T-helper 2 cell treated with Interferon-gamma antibody and Interleukin-4, amounts not matched to agents 5 μg/mL and 100 μg/mL, for 36 hours (primary cell): ENCODE measurements around the gene LCLAT1.
A peak's percentile ranks its signal among the peaks of the same experiment; 100 is the strongest.

Experiments used
- DNase-seq: peaks from one replicate; pipeline ENCODE4 v3.0.0; 2021; ENCODE audit warnings: low spot score
- H3K27ac Mint-ChIP-seq: one replicate; pipeline ENCODE4 v1.8.0; 2021; ENCODE audit warnings: mild to moderate bottlenecking, mixed read lengths
- H3K27me3 Mint-ChIP-seq: one replicate; pipeline ENCODE4 v1.8.0; 2021; ENCODE audit warnings: low read depth, mixed read lengths
- H3K36me3 Mint-ChIP-seq: one replicate; pipeline ENCODE4 v1.8.0; 2021; ENCODE audit warnings: low read depth, mixed read lengths
- H3K4me1 Mint-ChIP-seq: one replicate; pipeline ENCODE4 v1.8.0; 2021; ENCODE audit warnings: low read depth, mixed read lengths
- H3K4me3 Mint-ChIP-seq: one replicate; pipeline ENCODE4 v1.8.0; 2022; ENCODE audit warnings: mild to moderate bottlenecking, moderate library complexity, mixed read lengths
- H3K9me3 Mint-ChIP-seq: one replicate; pipeline ENCODE4 v1.8.0; 2021; ENCODE audit warnings: mixed read lengths

LCLAT1 gene

DNA sequence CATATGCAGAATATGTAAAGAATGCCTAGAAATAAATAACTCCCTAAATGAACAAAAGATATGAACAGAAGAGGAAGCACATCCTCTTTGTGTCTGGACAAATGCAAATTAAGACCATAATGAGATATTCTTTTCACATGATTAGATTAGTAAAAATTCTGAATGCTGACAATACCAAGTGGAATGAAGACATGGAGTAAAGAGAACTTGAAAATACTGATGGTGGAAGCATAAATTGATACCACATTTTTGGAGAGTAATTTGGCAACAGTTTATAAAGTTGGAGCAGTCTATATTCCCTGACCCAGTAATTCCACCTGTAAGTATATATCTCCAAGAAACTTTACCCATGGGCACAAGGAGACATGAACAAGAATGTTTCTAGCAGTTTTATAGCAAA, 230.2 kb downstream of the LCLAT1 start:
- DNase-seq: no peak
- Mint-ChIP-seq H3K27ac (no peak overlapping the region), H3K4me3 (no peak overlapping the region), H3K27me3 (peaks cover 10% of the 10 kb centered on the region), H3K9me3 (no peaks in the 10 kb centered on the region), H3K36me3 (no peaks in the 10 kb centered on the region), H3K4me1 (no peaks in the 10 kb centered on the region)

DNA sequence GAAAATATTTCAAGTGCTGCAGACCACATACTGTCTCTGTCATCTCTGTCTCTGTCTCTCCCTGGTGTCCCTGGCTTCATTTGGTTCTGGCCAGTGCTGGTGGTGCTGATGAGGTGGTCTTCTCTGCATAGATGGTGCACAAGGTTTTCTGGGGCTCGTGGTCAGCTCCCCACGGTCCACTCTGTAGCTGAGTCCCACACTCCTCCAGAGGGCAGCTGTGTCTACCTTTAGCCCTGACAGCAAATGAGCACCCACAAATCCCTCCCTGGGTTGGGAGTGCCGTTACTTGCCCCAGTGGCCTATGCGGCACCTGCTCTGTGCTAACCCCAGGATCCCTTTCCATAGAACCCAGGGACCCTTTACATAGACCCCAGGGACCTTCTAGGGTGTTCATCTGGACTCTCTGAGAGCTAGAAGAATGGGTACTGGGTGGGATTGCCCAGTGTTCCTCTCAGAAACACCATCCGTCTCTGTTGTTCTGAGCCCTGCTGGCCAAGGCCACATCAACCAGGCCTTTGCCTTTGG, 230.9 kb downstream of the LCLAT1 start:
- no peaks in the 10 kb centered on the region for H3K4me1 Mint-ChIP-seq
- no peak for DNase-seq
- peaks cover 6% of the 10 kb centered on the region for H3K27me3 Mint-ChIP-seq
- H3K36me3 Mint-ChIP-seq: no peaks in the 10 kb centered on the region
- H3K27ac Mint-ChIP-seq: no peak overlapping the region
- H3K9me3 Mint-ChIP-seq: no peaks in the 10 kb centered on the region
- no peak overlapping the region for H3K4me3 Mint-ChIP-seq

DNA sequence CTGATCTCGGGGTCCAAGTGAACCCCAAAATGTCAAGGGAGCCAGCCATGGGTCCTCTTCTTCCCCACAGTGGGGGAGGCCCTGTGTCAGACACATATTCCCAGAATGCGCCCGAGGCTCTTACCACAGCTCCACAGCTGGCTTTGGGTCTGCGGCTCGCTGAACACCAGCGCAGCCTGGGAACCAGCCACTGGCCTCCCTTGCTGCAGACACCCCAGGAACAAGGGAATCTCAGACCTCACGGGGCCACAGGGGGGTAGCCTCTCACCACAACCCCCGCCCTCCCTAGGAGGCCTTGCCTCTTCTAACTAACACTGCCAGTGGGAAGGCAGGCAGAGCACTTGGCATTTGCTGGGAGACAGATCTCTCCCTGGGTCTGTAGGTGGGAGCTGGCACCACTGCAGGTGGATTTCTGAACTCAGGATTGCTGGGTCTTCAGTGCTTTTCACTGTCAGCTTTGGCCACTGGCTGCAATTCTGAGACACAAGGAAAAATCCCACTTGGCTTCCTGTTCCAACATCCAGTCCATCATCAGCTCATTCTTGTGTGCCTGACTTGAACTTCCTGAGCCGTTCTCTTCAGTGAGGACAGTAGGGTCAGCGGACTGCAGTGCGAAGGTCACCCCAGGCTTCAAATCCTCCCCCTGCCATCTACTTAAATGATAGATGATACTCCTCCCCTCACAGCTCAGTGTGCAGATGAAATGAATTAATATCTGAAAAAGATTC, 231.5 kb downstream of the LCLAT1 start:
- Mint-ChIP-seq H3K4me1 (no peaks in the 10 kb centered on the region), H3K27me3 (peaks cover 4% of the 10 kb centered on the region)
- DNase-seq: no peak

DNA sequence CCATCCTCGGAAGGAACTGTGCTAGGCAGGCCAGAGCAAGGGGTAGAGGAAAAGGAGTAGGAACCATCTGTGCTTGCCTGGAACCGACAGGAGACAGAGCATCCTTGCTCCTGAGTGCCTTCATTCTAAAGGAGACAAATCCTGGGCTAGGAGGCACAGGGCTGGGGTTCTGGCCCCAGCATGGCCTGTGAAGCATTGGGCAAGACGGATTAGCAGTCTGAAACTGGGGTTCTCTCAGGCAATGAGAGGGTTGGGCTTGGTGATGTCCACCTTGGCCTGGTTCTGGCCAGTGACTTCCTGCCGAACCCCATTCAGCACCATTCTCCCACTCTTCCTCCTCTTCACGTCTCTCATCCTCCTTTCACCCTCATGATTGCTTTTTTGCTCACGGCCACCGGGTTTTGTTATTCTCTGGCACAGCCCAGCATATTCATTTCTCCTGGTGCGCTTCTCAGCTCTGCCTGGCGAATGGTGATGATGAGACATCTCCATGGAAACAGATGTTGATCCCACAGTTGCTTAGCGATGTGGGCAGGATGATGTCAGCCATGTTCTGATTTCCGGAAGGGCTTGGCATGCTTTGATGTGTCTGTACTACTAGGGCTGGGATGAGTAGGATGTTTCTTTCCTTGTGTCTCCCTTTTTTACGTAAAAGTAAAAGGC, 232.5 kb downstream of the LCLAT1 start:
- H3K27ac Mint-ChIP-seq: no peak overlapping the region
- H3K4me1 Mint-ChIP-seq: no peaks in the 10 kb centered on the region

More for the DNA sequence above, 231.5 kb downstream of the LCLAT1 start:
- Mint-ChIP-seq H3K27ac (no peak overlapping the region), H3K9me3 (no peaks in the 10 kb centered on the region), H3K4me3 (no peak overlapping the region), H3K36me3 (no peaks in the 10 kb centered on the region)

DNA sequence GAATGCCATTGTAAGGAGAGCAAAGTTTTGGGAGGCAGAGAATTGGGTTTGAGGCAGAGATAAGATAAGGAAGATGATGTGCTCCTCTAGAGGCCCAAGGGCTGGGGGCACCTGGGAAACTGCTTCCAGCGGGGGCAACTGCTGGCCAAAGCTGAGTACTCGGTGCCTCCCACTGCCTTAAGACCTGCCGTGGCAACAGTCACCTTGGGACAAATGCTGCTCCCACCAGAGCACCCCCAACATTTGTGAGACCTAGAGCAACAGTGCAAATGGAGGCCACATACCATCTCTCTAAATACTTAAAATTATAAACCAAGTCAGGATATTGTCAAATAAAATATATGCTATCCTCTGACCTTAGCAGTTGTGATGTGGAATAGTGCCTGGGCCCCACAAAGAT, 233.1 kb downstream of the LCLAT1 start:
- Mint-ChIP-seq H3K36me3 (no peaks in the 10 kb centered on the region), H3K4me1 (no peaks in the 10 kb centered on the region), H3K27ac (no peak overlapping the region), H3K4me3 (no peak overlapping the region), H3K9me3 (no peaks in the 10 kb centered on the region), H3K27me3 (no peaks in the 10 kb centered on the region)
- peak; percentile 1 for DNase-seq

More for the DNA sequence above, 232.5 kb downstream of the LCLAT1 start:
- H3K27me3 Mint-ChIP-seq: no peaks in the 10 kb centered on the region
- DNase-seq: peak; percentile 2
- H3K9me3 Mint-ChIP-seq: no peaks in the 10 kb centered on the region
- H3K4me3 Mint-ChIP-seq: no peak overlapping the region
- no peaks in the 10 kb centered on the region for H3K36me3 Mint-ChIP-seq

DNA sequence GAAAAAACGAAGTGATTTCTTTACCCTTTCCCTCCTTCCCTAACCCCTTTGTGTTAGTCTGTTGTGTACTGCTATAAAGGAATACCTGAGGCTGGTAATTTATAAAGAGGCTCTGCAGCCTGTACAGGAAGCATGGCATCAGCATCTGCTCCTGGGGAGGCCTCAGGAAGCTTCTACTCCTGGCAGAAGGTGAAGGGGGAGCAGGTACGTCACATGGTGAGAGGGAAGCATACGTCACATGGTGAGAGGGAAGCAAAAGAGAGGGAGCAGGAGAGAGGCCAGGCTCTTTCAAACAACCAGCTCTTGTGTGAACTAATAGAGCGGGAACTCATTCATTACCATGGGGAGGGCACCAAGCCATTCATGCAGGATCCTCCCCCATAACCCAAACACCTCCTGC, 234.0 kb downstream of the LCLAT1 start:
- DNase-seq: no peak
- H3K4me1 Mint-ChIP-seq: no peaks in the 10 kb centered on the region
- no peak overlapping the region for H3K4me3 Mint-ChIP-seq
- H3K27ac Mint-ChIP-seq: no peak overlapping the region
- H3K9me3 Mint-ChIP-seq: no peaks in the 10 kb centered on the region
- no peaks in the 10 kb centered on the region for H3K36me3 Mint-ChIP-seq
- no peaks in the 10 kb centered on the region for H3K27me3 Mint-ChIP-seq

DNA sequence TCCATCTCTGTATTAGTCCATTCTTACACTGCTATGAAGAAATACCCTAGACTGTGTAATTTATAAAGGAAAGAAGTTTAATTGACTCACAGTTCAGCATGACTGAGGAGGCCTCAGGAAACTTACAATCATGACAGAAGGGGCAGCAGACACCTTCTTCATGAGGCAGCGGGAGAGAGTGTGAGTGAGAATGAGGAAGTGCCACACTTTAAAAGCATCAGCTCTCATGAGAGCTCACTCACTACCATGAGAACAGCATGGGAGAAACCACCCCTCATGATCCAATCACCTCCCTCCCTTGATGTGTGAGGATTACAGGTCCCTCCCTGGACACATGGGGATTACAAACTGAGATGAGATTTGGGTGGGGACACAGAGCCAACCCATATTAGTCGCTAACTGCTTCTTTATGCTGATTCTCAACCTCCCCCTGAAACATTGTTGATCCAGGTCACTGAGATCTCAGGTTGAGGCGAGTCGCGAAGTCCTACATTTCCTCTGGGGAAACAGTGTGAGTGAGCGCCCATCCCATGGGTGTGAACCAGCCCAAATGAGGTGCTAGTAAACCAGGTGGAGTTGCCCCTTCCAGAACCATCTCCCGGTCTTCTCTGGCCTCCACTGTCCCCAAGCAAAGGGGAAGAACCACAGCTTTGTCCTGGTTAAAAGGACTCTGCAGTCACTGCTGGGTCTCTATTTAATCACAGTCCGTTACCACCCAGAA, 236.3 kb downstream of the LCLAT1 start:
- no peaks in the 10 kb centered on the region for H3K27me3 Mint-ChIP-seq
- H3K27ac Mint-ChIP-seq: no peak overlapping the region
- no peaks in the 10 kb centered on the region for H3K36me3 Mint-ChIP-seq
- DNase-seq: peak; percentile 2
- H3K9me3 Mint-ChIP-seq: no peaks in the 10 kb centered on the region
- H3K4me3 Mint-ChIP-seq: no peak overlapping the region
- no peaks in the 10 kb centered on the region for H3K4me1 Mint-ChIP-seq

DNA sequence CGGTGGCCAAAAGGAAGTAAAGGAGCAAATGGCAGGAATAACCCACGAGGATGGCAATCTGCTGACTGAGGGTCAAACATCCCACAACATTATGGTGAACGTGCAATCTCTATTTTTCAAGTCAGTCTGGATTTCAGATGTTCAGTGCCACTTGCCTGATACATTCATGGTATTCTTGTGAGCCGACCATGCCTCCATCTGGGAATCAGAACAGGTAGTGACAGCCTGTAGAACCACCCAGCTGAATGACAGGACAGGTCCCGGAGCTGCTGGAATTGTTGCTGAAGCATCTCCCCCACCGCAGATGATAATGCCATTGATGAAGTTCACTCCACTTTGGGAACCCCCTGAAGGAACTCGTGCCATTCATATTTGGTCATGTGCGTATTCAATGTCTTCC, 237.0 kb downstream of the LCLAT1 start:
- DNase-seq: no peak
- no peaks in the 10 kb centered on the region for H3K36me3 Mint-ChIP-seq
- no peaks in the 10 kb centered on the region for H3K9me3 Mint-ChIP-seq
- H3K27me3 Mint-ChIP-seq: no peaks in the 10 kb centered on the region
- no peak overlapping the region for H3K4me3 Mint-ChIP-seq
- H3K4me1 Mint-ChIP-seq: no peaks in the 10 kb centered on the region
- H3K27ac Mint-ChIP-seq: no peak overlapping the region

DNA sequence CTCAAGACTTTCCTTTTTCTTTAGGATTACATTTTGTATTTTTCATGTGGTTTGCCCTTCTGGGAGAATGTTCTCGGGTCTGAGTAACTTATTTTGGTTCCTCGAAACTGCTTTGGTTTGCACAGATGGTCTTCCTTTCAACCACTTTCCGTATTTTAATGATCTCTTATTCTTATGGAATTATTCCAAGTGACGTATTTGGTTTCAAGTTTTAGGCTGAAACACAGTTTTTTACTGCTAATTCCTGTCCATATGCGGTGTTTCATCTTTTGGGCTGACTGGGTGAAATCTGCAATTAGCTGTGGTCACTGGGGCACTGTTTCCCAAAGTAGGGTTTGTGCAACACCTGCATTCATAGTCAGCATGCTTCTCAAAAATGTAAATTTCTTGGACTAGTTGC, 237.5 kb downstream of the LCLAT1 start:
- no peak overlapping the region for H3K4me3 Mint-ChIP-seq

DNA sequence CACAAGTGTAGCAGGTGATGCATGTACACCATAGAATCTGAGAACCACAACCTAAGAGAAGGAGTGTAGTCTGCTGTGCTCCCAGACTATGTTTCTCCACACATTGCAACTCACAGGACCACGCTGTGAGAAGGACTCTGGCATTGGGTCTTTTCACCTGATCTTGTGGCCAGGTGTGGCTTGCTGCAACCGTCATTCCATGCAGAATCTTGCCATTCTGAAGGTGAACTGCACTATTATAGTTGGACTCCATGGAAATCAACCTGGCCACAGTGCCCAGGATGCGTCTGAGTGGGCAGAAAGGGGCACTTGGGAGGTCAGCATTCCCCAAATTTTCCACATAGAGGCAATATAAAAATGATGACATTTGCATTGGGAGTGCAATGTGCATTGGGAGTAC, 237.9 kb downstream of the LCLAT1 start:
- no peaks in the 10 kb centered on the region for H3K36me3 Mint-ChIP-seq
- H3K4me1 Mint-ChIP-seq: no peaks in the 10 kb centered on the region
- H3K4me3 Mint-ChIP-seq: no peak overlapping the region
- DNase-seq: no peak
- no peaks in the 10 kb centered on the region for H3K27me3 Mint-ChIP-seq
- H3K27ac Mint-ChIP-seq: no peak overlapping the region
- H3K9me3 Mint-ChIP-seq: no peaks in the 10 kb centered on the region

More for the DNA sequence above, 237.5 kb downstream of the LCLAT1 start:
- Mint-ChIP-seq H3K27ac (no peak overlapping the region), H3K27me3 (no peaks in the 10 kb centered on the region), H3K4me1 (no peaks in the 10 kb centered on the region), H3K9me3 (no peaks in the 10 kb centered on the region), H3K36me3 (no peaks in the 10 kb centered on the region)
- no peak for DNase-seq

DNA sequence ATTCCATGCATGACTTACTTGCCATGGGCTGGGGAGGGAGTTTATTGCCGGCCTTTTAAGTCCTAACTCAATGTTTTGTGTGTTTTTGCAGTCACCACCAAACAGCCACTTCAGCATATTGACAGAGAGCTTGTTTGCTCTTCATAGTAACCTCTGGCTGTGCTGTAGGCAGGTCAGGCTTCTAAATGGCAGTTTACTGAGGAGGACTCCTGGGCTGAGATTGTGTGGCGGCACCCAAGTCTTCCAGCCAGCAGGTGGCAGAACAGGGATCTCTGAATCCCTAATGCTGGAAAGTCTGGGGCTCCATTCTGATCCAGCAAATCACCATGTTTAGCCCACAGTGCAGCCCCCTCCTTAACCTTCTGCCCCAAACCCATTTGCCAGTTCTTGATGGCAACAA, 239.0 kb downstream of the LCLAT1 start:
- Mint-ChIP-seq H3K4me3 (no peak overlapping the region), H3K27ac (no peak overlapping the region), H3K9me3 (no peaks in the 10 kb centered on the region), H3K27me3 (no peaks in the 10 kb centered on the region), H3K4me1 (no peaks in the 10 kb centered on the region), H3K36me3 (no peaks in the 10 kb centered on the region)
- no peak for DNase-seq

DNA sequence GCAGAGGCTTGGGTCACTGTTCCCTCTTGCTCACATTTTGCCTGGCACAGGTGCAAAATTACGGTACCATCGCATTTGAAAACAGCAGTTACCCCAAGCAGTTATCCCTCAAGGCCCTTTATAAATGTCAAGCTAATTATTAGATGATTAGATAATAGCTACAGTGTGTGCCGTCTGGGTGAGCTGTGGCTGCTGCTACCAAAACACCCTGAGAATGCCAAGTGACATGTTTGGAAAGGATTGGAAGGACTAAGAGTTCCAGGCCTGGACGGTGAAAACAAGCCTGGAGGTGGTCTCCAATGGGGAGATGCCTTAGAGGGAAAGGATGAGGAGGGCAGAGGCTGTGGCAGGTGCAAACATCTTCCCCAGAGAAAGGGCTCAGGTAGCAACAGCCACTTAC, 239.6 kb downstream of the LCLAT1 start:
- no peak for DNase-seq
- Mint-ChIP-seq H3K36me3 (no peaks in the 10 kb centered on the region), H3K4me3 (no peak overlapping the region), H3K27me3 (no peaks in the 10 kb centered on the region), H3K27ac (no peak overlapping the region), H3K9me3 (no peaks in the 10 kb centered on the region), H3K4me1 (no peaks in the 10 kb centered on the region)

DNA sequence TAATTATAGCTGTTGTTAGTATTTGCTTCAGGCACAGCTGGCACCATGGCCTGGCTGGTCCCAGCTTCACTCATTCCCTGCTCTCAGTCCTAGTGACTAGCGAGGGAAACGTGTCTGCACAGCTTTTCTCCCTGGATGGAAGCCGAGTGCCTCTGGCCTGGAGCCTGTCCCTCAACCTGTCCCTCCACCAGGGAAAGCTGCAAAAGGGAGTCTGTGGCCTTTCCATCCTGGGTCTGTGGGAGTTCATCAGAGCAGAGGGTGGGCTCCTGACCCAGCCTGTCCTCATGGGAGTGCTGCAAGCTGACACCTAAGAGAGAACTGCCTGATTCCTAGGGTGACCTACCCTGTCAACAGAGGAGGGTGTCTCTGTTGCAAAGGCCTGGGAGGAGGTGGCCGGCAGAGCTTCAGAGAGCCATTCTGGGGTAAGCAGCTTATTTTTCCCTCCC, 241.9 kb downstream of the LCLAT1 start:
- Mint-ChIP-seq H3K4me3 (no peak overlapping the region), H3K27me3 (no peaks in the 10 kb centered on the region), H3K9me3 (no peaks in the 10 kb centered on the region), H3K36me3 (no peaks in the 10 kb centered on the region), H3K4me1 (no peaks in the 10 kb centered on the region), H3K27ac (no peak overlapping the region)
- no peak for DNase-seq

DNA sequence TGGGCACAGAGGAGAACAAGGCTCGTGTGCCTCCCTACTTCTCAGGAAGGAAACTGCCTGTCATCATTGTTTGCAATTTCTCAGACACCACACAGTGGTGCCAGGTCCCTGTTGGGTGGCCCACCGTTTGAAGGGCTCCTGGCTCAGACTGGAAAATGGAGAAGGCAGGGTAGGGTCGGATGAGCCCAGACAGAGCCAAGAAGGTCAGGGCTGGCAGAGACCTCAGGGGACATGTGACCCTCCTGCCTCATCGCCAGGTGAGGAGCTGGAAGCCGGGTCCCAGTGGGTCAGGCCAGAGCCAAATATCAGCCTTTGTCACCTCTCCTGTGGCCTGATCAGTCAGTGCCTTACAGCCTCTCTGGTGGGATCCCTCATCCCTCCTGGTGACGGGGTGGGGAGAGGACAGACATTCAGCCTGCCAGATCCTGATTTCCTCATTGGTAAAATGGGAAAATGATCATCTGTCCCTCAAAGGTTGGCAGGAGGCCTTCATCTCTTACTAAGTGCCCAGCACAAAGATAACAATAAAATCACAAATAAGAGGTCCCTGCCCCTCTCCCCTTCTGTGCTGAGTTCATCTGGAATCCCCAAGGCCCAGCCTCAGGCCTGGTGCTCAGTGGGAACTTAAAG, 242.6 kb downstream of the LCLAT1 start:
- DNase-seq: no peak
- H3K4me1 Mint-ChIP-seq: no peaks in the 10 kb centered on the region
- H3K27ac Mint-ChIP-seq: no peak overlapping the region
- no peaks in the 10 kb centered on the region for H3K27me3 Mint-ChIP-seq
- no peaks in the 10 kb centered on the region for H3K9me3 Mint-ChIP-seq
- H3K36me3 Mint-ChIP-seq: no peaks in the 10 kb centered on the region
- no peak overlapping the region for H3K4me3 Mint-ChIP-seq
